HTR-8/SVneo (cell line): ENCODE measurements around the gene CAP1.
"Not testable (repeated sequence)": the region's sequence is repeated elsewhere in the genome, so short reads cannot be mapped to it uniquely, and the experiment has no call there.

ENCODE experiments used
- DNase-seq: peaks from one replicate; pipeline ENCODE4 v3.0.0; 2011; ENCODE audit warnings: low spot score, mixed read lengths; ENCODE audit not compliant: insufficient read length
- FAIRE-seq: peaks from 2 replicates; lab custom pipeline; 2011; peaks lifted over from hg19 to GRCh38; lab: Jason Lieb, UNC

Gene CAP1, protein sequence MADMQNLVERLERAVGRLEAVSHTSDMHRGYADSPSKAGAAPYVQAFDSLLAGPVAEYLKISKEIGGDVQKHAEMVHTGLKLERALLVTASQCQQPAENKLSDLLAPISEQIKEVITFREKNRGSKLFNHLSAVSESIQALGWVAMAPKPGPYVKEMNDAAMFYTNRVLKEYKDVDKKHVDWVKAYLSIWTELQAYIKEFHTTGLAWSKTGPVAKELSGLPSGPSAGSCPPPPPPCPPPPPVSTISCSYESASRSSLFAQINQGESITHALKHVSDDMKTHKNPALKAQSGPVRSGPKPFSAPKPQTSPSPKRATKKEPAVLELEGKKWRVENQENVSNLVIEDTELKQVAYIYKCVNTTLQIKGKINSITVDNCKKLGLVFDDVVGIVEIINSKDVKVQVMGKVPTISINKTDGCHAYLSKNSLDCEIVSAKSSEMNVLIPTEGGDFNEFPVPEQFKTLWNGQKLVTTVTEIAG

DNA sequence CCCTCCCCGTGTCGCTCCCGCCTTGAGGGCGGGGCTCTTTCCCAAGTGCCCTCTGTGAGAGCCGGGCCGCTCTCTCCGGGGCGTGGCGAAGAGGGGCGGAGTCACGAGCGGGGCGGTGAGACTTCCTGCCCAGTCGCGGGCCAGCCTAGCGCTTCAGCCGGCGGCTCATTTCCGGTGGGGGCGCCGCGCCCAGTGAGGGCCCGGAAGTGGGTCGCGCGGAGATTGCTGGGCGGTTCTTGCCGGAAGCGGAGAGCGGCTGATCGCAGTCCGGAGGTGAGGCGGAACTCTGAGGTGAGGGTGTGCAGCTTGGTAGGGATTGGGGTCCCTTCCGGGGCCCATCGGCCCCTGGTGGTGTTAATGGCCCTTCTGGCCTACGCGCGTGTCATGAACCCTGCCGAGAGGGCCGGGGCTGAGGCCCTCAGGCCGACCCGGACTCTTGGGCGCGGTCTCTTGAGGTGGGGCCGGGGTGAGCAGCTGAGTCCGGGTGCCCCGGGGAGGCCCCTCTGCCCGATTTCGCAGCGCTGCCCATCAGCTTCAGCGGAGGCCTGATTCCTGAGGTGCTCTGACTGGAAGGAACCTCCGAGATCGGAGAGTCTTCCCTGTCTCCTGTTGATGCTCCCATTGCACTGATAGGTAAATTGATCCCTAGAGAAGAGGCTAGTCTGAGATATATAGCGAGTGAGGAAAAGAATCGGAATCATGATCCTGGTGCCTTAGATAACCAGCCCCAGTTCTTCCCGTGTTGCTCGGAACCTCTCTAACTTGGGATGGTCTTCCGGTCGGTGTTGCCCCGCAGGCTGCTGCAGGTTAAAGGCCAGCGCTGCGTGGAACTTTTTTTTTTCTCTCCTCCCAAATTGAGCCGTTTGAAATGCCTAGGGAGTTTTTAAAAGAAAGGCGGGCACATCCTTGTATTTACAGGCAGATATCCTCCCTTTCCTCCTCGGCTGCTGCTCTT is at the start of gene CAP1:
Gene CAP1 (plus strand): TSS at position 219 of the 955 bp plus-strand sequence. CDS start 18,618 bp downstream, outside the sequence.
- FAIRE-seq: peak; percentile 63
- DNase-seq: peak; percentile 92

DNA sequence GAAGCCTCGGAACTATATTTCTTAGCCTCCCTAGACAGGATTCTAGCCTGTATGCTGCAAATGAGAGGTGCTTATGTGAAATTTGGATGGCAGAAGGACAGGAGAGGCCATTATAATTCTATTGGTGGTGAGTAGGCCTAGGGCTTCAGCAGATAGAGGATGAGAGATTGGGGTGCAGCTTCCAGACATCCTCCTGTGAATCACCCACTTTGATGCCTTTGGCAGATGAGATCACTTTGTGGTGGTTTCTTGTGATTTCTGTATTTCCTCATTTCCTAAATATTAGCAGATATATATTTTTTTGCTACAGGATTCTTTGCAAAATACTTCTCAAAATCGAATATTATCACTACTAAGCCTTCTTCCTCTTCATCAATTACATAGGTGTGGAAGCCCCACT is 48.3 kb upstream of the CAP1 start:
- DNase-seq (no peak), FAIRE-seq (no peak)

DNA sequence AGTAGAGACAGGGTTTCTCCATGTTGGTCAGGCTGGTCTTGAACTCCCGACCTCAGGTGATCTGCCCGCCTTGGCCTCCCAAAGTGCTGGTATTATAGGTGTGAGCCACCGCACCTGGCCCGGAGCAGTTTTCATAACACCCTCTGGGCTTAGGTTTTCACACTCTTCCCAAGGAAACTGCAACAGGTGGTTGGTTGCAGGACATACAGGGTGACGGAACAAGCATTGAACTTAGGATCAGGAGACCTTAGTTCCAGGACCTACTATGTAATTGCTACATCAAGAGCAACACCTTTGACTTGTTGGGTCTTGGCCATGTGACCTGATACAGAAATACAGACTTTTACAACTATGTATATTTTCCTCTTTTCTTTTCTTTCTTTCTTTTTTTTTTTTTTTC is 47.6 kb upstream of the CAP1 start:
- FAIRE-seq: no peak

DNA sequence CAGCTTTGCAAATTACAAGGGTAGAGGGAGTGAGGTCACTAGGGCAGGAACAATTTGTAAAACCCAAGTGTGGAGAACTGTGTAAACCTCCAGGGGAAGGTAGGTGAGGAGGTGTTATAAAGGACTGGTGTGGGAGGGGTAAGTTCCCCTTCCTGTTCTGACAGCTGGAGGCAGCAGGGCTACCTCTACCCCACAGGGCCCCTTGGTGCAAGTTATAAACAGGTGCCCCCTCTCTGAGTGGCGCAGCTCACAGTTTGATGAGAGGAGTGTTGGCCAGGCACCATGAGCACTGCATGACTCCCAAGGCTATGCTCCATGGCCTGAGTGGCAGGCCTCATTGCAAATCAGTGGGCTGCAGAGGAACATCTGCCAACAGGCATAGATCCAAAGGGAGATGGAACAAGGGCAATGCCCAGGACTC is 44.5 kb upstream of the CAP1 start:
- no peak for DNase-seq
- no peak for FAIRE-seq

More for the DNA sequence above, 47.6 kb upstream of the CAP1 start:
- DNase-seq: no peak

DNA sequence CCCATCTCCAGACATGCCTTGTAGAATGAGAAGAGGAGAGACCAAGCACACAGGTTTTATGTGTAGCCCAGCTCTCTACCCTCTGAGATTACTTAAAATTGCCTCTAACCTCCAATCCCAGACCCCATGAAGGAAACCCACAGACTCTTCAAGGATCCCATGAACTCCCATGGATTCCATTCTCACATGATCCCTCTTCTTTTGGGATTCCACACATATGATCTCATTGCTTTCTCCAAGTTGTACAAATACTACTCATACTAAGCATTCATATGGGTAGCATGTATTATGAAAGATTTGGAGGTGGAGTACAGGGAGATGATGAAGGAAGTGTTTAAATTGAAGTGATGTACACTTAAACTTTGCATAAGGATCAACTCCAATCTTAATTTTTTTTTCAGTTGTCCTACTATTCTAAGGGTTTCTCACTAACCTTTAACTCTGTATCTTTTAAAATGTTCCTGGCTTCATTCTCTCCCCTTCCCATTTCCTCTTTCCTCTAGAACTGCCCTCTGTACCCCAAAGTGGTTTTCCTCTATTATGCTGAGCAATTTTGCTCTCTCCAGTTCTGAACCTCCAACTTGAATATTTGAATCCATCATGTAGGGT is 44.0 kb upstream of the CAP1 start:
- DNase-seq: no peak
- FAIRE-seq: no peak

DNA sequence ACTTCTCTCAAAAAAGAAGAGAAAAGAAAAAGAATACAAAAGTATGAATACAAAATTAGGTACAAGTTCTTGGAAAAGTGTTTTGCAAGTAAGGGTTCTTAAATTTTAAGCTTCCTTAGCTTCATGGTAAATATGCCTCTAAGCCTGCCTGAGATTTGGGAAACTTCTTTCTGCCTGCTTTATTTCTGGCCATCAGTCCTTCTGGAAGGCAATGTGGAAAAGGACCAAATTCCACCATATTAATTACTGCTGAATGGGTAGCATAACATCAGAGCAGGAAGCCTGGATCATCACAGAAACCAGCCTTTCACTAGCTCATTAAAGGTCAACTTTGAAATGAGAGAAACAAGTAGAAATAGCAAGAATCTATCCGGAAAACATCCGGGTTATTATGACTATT is 39.1 kb upstream of the CAP1 start:
- FAIRE-seq: no peak
- DNase-seq: no peak

DNA sequence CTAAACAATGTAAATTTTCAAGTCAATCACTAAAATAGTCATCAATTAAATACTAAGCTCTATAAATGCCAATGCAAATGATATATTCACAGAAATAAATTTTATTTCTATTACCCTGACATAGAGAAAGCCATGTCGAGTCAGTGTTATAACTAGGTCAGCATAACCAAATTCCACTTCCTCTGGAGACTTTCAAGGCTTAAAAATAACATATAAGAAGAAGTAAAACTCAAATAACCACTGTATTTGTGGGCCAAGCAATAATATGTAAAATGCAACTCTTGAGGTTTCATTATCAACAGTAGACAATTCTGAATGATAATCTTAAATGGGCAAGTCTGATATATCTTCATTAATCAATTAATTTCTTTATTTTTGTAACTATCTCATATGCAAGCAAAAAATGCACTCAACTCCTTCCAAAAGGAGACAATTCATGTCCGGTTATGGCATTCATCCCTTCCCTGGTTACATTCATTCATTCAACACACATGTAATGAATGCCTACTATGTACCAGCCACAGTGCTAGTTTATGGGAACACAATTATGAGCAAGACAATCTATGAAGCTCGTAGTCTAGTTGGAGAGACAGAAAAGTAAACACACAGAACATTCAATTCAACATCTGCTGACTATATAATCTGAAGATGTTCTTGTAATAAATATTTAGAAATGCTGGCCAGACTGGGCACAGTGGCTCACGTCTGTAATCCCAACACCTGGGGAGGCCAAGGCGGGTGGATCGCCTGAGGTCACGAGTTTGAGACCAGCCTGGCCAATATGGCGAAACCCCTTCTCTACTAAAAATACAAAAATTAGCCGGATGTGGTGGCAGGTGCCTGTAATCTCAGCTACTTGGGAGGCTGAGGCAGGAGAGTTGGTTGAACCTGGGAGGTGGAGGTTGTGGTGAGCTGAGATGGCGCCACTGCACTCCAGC is 37.1 kb upstream of the CAP1 start:
- FAIRE-seq (no peak), DNase-seq (no peak)

DNA sequence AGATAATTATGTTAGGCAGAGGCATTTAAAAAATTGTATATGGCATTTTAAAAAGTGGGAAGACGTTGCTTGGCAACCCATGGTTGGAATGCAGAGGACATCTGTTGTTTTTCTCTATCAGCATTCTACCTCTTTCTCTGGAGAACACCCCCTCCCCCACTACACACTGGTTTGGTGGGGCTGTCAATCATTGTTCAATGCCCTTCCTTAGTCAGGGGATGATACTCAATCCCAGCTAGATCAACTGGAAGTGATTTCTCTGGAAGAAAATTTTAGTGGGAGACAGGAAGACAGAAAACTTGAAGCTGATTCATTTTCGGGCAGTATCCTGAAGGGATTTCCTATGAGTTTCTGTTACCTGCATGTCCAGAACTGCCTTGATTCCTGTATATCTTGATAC is 35.7 kb upstream of the CAP1 start:
- FAIRE-seq (no peak), DNase-seq (no peak)

DNA sequence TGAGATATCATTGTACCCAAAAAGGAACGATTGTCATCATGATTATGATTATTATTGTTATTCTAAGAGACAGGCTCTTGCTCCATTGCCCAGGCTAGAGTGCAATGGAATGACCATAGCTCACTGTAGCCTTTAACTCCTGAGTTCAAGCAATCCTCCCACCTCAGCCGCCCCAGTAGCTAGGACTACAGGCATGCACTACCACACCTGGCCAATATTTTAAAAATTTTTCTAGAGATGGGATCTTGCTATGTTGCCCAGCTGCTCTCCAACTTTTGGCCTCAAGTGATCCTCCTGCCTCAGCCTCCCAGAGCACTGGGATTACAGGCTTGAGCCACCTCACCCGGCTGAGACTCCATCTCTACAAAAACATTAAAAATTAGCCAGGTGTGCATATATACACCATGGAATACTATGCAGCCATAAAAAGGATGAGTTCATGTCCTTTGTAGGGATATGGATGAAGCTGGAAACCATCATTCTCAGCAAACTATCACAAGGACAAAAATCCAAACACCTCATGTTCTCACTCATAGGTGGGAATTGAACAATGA is 33.0 kb upstream of the CAP1 start:
- DNase-seq, FAIRE-seq: not testable (repeated sequence)

DNA sequence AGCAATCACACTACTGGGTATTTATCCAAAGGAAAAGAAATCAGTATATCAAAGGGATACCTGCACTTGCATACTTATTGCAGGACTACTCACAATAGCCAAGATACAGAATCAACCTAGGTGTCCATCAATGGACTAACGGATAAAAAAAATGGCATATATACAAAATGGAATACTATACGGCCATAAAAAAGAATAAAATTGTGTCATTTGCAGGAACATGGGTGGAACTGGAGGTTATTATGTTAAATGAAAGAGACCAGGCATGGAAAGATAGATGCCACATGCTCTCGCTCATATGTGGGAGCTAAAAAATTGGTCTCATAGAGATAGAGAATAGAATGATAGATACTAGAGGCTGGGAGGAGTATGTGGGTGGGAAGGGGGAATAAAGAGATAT is 29.3 kb upstream of the CAP1 start:
- DNase-seq (no peak), FAIRE-seq (no peak)

DNA sequence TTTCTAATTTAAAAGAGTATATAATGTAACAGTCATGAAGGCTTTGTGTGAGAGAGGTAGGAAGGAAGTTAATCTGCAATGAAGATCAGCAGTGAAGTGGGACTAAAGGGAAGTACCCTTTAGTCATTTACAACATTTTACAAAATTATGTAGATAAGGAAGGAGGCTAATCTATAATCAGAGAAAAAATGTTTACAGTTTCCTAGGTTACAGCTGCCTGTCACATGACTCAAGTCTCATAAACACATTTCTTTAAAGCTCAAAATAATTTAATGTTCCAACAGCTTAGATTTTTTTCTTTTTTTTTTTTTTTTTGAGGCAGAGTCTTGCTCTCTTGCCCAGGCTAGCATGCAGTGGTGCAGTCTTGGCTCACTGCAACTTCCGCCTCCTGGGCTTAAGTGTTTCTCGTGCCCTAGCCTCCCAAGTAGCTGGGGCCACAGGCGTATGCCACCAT is 26.2 kb upstream of the CAP1 start:
- FAIRE-seq (no peak), DNase-seq (no peak)

DNA sequence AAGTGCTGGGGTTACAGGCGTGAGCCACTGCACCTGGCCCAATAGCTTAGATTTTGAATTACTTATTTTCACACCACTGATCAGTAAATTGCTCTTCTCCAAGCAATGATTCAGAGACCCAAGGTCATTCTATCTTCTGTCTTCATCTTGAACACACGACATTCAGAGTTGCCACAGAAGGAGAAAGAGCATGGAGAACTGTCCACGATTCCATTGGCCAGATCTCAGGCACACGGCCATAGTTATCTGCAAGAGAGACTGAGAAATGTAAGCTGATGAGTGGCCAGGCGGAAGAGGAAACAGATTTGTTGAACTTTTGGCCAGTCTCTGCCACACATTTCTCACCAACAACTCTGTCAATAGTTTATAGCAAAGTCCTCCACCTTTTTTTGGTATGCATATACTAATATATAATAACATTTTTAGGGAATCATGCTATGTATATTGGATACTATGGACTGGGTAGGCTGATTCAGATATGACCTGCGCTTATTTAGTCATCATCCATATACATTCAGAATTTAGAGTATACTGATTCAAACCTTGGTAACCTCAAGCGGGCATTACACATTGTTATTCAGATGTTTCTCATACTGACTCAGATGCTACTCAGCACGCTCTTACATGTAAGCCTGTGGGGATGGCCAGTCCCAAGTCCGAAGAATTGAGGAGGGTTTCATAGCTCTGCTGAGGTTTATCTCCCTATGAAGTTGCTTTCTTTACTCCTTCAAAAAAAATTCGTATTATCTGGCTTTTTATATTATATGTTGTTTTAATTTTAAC is 25.5 kb upstream of the CAP1 start:
- FAIRE-seq: no peak
- DNase-seq: peak; percentile 54

DNA sequence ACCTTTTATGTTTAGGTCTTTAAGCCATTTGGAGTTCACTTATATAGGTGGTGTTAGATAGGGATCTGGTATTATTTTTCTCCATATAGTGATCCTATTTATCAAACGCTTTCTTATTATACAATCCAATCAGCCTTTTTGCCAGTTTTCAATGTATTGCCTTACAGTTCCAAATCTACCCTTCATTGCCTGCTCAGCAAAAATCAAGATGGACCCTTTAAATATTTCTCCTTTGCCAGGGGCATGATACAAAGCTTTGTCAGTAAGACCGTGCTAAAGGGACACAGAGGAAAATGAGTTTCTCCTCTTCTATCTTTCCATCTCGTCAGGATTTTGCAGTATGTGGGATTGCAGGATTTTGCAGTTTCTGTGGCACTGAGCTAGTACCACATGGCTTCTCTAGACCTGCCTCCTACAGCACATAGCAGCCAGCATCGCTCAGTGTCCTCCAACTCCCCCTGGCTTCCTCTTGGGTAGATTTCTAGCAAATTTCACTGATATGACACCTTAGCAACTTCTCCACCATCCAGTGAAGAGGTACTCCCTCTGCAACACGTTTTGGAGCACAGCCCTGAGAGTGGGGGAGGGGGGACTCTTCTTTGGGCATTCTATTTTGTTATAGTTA is 22.5 kb upstream of the CAP1 start:
- FAIRE-seq (no peak), DNase-seq (no peak)

DNA sequence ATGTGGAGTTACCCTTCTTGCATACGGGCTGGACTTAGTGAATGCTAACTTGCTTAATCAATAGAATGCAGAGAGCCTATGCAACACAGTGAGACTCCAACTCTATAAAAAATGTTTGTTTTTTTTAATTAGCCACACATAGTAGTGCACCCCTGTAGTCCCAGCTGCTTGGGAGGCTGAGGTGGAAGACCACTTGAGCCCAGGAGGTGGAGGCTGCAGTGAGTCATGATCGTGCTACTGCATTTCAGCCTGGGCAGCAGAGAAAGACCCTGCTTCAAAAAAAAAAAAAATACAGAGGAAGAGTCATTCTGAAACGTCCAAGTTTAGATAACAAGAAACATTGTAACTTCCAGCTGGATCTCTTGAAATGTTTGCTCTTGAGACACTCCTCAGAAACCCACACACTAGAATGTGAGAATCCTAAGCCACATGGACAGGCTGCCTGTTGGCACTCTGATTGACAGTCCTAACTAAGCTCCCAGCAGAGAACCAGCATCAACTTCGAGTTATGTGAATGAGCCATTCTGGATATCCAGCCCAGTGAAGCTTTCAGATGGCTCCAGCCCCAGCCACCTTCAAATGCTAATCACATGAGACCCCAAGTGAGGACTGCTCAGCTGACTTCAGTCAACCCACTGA is 20.0 kb upstream of the CAP1 start:
- FAIRE-seq (no peak), DNase-seq (no peak)

DNA sequence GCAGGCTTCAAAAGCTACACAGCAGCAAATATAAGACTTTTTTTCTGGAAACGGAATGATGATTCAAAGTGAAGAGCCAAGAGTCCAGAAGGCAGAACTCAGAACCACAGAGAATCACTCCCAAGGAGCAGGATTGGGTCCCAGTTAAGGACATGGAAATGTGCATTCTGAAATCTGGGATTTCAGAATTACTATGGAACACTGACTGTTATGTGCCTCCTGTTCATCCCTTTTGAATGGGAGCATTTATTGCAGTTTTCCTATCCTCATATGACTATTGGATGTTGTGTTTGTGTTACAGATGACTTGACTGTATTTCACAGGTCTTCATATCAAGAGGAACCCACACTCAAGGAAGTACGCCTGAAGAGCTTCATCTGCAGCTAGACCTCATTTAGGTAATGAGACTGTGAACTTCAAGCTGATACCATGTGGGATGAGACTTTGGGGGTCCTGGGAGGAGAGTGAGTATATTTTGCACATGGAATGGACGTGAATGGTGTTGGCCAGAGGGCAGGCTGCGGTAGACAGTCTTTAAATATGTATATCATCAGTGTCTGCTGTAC is 17.1 kb upstream of the CAP1 start:
- DNase-seq: no peak
- no peak for FAIRE-seq

DNA sequence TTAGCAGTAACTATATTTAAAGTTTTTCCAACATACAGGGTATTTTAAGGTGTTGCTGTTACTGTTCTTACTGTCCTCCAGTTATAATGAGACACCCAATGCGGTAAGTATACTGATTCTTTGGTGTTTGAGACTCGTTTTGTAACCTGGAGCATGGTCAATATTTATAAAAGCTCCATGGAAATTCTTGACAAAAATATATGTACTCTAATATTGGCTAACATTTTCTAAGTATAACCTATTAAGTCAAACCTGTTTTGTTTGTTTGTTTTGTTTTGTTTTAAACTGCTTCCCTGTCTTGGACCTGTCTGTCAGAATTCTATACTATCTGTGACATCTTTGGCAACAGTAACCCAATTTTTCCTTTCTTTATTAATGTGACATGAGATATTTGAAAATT is 15.9 kb upstream of the CAP1 start:
- no peak for FAIRE-seq
- no peak for DNase-seq

DNA sequence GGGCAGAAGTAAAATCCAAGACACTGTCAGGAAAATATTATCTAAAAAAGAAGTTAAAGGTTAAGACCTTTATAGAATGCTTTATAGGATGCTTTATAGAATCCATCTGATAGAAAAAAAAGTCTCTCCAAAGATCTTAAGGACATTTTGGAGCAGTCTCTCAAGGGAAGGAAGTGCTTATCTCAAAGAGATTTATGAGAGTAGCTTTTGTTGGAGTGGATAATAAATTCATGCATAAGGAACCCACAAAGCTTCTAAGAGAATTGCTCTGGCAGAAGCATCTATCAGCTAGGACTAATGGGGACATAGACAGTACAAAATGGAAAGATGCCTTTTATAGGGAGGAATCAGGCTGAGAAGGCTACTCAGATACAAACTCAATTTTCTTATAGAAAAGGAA is 12.9 kb upstream of the CAP1 start:
- DNase-seq: no peak
- FAIRE-seq: no peak
